ENCODE results near the gene COQ5. TPM values are rescaled to one million over a fixed set of nuclear protein-coding genes. Genes with fewer than 3 reads are reported as not detected.

The COQ5 gene
- total and polyA plus RNA-seq, 2 of the 4 experiments (the other 2 are of a cell fraction): 21.6 to 25.1 TPM

GRCh38 chr12:120489018-120489417, 39.9 kb downstream of the COQ5 start:
- Histone ChIP-seq H2AFZ (replicated peaks; ENCODE audit: low read length, poor library complexity) (no peak overlapping the region), H3K4me3 (ENCODE audit: insufficient read depth, low read depth, low read length) (no peak overlapping the region), H3K79me1 (ENCODE audit: low read depth in 1 of 2, low read length in 2 of 2) (peaks cover 8 to 25% of the 10 kb centered on the region in 2 experiments), H3K9me3 (ENCODE audit: control insufficient read depth, insufficient read depth, low read length) (no peaks in the 10 kb centered on the region), H3K14ac (replicated peaks; ENCODE audit: low read depth, low read length) (no peak overlapping the region), H3K36me3 (ENCODE audit: control insufficient read depth, insufficient read depth, low read length) (peaks cover 6% of the 10 kb centered on the region), H3K56ac (ENCODE audit: extremely low read depth, insufficient read depth, low read length) (no peak overlapping the region), H4K5ac (ENCODE audit: low read depth, low read length) (no peak overlapping the region), H4K20me1 (ENCODE audit: insufficient read depth, low read length) (no peaks in the 10 kb centered on the region), H2BK20ac (ENCODE audit: low read depth, low read length) (no peak overlapping the region), H2BK120ac (ENCODE audit: low read depth, low read length) (no peak overlapping the region), H3K9ac (ENCODE audit: low read depth, low read length) (no peak overlapping the region), H3K9me1 (ENCODE audit: insufficient read depth, low read length) (peaks cover 6% of the 10 kb centered on the region), H2BK15ac (ENCODE audit: low read depth, low read length) (no peak overlapping the region), H3K27me3 (ENCODE audit: control insufficient read depth, insufficient read depth, low read length) (no peaks in the 10 kb centered on the region), H2AK9ac (replicated peaks; ENCODE audit: low read depth, low read length, poor library complexity) (peak overlapping the region; percentile 51), H4K91ac (ENCODE audit: insufficient read depth, low read depth, low read length) (no peak overlapping the region), H4K8ac (ENCODE audit: low read depth in 2 of 2, low read length in 2 of 2) (no peak overlapping the region), H3K4me2 (ENCODE audit: low read depth, low read length) (no peak overlapping the region), H3K4me1 (ENCODE audit: control insufficient read depth, insufficient read depth, low read length) (no peaks in the 10 kb centered on the region), H3K23ac (ENCODE audit: low read depth, low read length) (no peak overlapping the region), H3K4ac (ENCODE audit: low read depth, low read length) (no peak overlapping the region), H2AK5ac (ENCODE audit: low read depth, low read length) (no peak overlapping the region), H3K27ac (ENCODE audit: insufficient read depth, low read length) (no peak overlapping the region), H3K18ac (ENCODE audit: low read depth, low read length) (no peak overlapping the region), H2BK5ac (ENCODE audit: low read depth, low read length, poor library complexity, severe bottlenecking) (no peak overlapping the region)
- ATAC-seq (ENCODE audit: low read depth): peak; percentile 40; the same call in 1 of the 2 replicates
- no peak for TF ChIP-seq CTCF (conservative IDR thresholded peaks at IDR 0.05; ENCODE audit: low read depth, low read length)
- TF ChIP-seq, protein P1, sequence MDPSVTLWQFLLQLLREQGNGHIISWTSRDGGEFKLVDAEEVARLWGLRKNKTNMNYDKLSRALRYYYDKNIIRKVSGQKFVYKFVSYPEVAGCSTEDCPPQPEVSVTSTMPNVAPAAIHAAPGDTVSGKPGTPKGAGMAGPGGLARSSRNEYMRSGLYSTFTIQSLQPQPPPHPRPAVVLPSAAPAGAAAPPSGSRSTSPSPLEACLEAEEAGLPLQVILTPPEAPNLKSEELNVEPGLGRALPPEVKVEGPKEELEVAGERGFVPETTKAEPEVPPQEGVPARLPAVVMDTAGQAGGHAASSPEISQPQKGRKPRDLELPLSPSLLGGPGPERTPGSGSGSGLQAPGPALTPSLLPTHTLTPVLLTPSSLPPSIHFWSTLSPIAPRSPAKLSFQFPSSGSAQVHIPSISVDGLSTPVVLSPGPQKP (IDR thresholded peaks at IDR 0.05; ENCODE audit: borderline replicate concordance, low read depth, low read length): no peak
- TF ChIP-seq NFE2L2 (IDR thresholded peaks at IDR 0.05; ENCODE audit: low read depth, low read length): no peak
- TF ChIP-seq SMC3 (IDR thresholded peaks at IDR 0.05; ENCODE audit: low read depth, low read length): no peak
- TF ChIP-seq RAD21 (IDR thresholded peaks at IDR 0.05; ENCODE audit: low read length): no peak
- BruUV-seq (replicated peaks): no TSS peak
- dilution Hi-C loops (cut with HindIII; ENCODE audit: low sequenced_read_pairs, unreplicated experiment) (no loop called here), in situ Hi-C loops (cut with MboI; ENCODE audit: low sequenced_read_pairs) (no loop called here), intact Hi-C loops (cut with micrococcal nuclease) (no loop called here)
- ChIA-PET POLR2A (ENCODE audit: unreplicated experiment) (no interaction called here), CTCF (interaction anchor here (0.6 kb wide), 1 partner anchor 186 kb away, joined by 6 read pairs; no protein-coding TSS in a partner anchor)
- WGBS, 2 experiments (ENCODE audit: extremely low coverage in 2 of 2, insufficient read length in 1 of 2): 81% methylated on average over 4 of the region's 4 CpGs; no CpG with 5 or more reads in 1 of the 2 experiments
- DNase-seq: peak; percentile 49
